ENCODE results near the gene CMC1.

CMC1 gene

GRCh38 chr3:28292622-28293021, 51.2 kb downstream of the CMC1 start:
- Histone ChIP-seq H3K79me2 (ENCODE audit: insufficient read depth, low read length) (no peaks in the 10 kb centered on the region), H3K9me3 (ENCODE audit: insufficient read depth, low read length, severe bottlenecking) (no peaks in the 10 kb centered on the region), H3K27me3 (ENCODE audit: insufficient read depth, low read length, poor library complexity) (no peaks in the 10 kb centered on the region), H3K27ac (ENCODE audit: low read length) (no peak overlapping the region), H3K4me2 (ENCODE audit: insufficient read depth, low read length) (no peak overlapping the region), H2AFZ (ENCODE audit: low read depth, low read length) (no peak overlapping the region), H3K9ac (ENCODE audit: low read depth, low read length) (no peak overlapping the region), H4K20me1 (ENCODE audit: insufficient read depth, low read length) (no peaks in the 10 kb centered on the region), H3K36me3 (ENCODE audit: insufficient read depth, low read length) (peaks cover 9% of the 10 kb centered on the region; the same call in 1 of the 2 replicates), H3K4me3 (ENCODE audit: low read depth in 1 of 2, low read length in 2 of 2) (no peak overlapping the region), H3K4me1 (ENCODE audit: insufficient read depth, low read length) (peaks cover 17% of the 10 kb centered on the region)
- no peak for DNase-seq
- no peak for ATAC-seq (ENCODE audit: insufficient read depth, low read depth)
- no peak for TF ChIP-seq EZH2 (IDR thresholded peaks at IDR 0.05; ENCODE audit: borderline replicate concordance, low read depth, low read length, severe bottlenecking)
- TF ChIP-seq CTCF (IDR thresholded peaks at IDR 0.05; ENCODE audit: borderline replicate concordance, extremely low read depth, low read length, poor library complexity, severe bottlenecking) = no peak

- H3K9me3 ChIP-seq (ENCODE audit: insufficient read depth, low read length, severe bottlenecking) = no peaks in the 10 kb centered on the region
- H3K36me3 ChIP-seq (ENCODE audit: insufficient read depth, low read length) = peaks cover 6% of the 10 kb centered on the region; the same call in 1 of the 2 replicates
- no peaks in the 10 kb centered on the region for H3K27me3 ChIP-seq (ENCODE audit: insufficient read depth, low read length, poor library complexity)
- TF ChIP-seq CTCF (IDR thresholded peaks at IDR 0.05; ENCODE audit: borderline replicate concordance, extremely low read depth, low read length, poor library complexity, severe bottlenecking) (no peak), EZH2 (IDR thresholded peaks at IDR 0.05; ENCODE audit: borderline replicate concordance, low read depth, low read length, severe bottlenecking) (no peak)
- no peaks in the 10 kb centered on the region for H4K20me1 ChIP-seq (ENCODE audit: insufficient read depth, low read length)
- ATAC-seq (ENCODE audit: insufficient read depth, low read depth) (no peak), DNase-seq (no peak)
- peak overlapping the region; percentile 21; the same call in 1 of the 2 replicates for H3K4me2 ChIP-seq (ENCODE audit: insufficient read depth, low read length)
- H3K27ac ChIP-seq (ENCODE audit: low read length) = no peak overlapping the region
- H3K4me3 ChIP-seq (ENCODE audit: low read depth in 1 of 2, low read length in 2 of 2) = no peak overlapping the region
- H3K4me1 ChIP-seq (ENCODE audit: insufficient read depth, low read length) = peaks cover 17% of the 10 kb centered on the region
- H2AFZ ChIP-seq (ENCODE audit: low read depth, low read length) = no peak overlapping the region
- H3K9ac ChIP-seq (ENCODE audit: low read depth, low read length) = no peak overlapping the region
- H3K79me2 ChIP-seq (ENCODE audit: insufficient read depth, low read length) = no peaks in the 10 kb centered on the region
These were observed 53.4 kb downstream of the CMC1 start for GRCh38 chr3:28294667-28295413.

GRCh38 chr3:28295898-28296490, 54.6 kb downstream of the CMC1 start:
- Histone ChIP-seq H3K27ac (ENCODE audit: low read length) (no peak overlapping the region), H3K9ac (ENCODE audit: low read depth, low read length) (no peak overlapping the region), H3K9me3 (ENCODE audit: insufficient read depth, low read length, severe bottlenecking) (no peaks in the 10 kb centered on the region), H2AFZ (ENCODE audit: low read depth, low read length) (no peak overlapping the region), H3K27me3 (ENCODE audit: insufficient read depth, low read length, poor library complexity) (no peaks in the 10 kb centered on the region), H3K36me3 (ENCODE audit: insufficient read depth, low read length) (peaks cover 6% of the 10 kb centered on the region; the same call in 1 of the 2 replicates), H3K4me1 (ENCODE audit: insufficient read depth, low read length) (peaks cover 17% of the 10 kb centered on the region), H4K20me1 (ENCODE audit: insufficient read depth, low read length) (no peaks in the 10 kb centered on the region), H3K4me3 (ENCODE audit: low read depth in 1 of 2, low read length in 2 of 2) (no peak overlapping the region), H3K4me2 (ENCODE audit: insufficient read depth, low read length) (peak overlapping the region; percentile 15; the same call in 1 of the 2 replicates), H3K79me2 (ENCODE audit: insufficient read depth, low read length) (no peaks in the 10 kb centered on the region)
- DNase-seq = no peak
- TF ChIP-seq CTCF (IDR thresholded peaks at IDR 0.05; ENCODE audit: borderline replicate concordance, extremely low read depth, low read length, poor library complexity, severe bottlenecking) (no peak), EZH2 (IDR thresholded peaks at IDR 0.05; ENCODE audit: borderline replicate concordance, low read depth, low read length, severe bottlenecking) (no peak)
- peak; percentile 60; the same call in 2 of the 3 replicates for ATAC-seq (ENCODE audit: insufficient read depth, low read depth)
